NCI-H510A (cell line): Measurements from ENCODE around the gene ADAMTS17.

ENCODE experiments used
- DNase-seq: peaks from one replicate; lab custom pipeline; 2025; lab: John Stamatoyannopoulos, UW

Gene ADAMTS17

DNA sequence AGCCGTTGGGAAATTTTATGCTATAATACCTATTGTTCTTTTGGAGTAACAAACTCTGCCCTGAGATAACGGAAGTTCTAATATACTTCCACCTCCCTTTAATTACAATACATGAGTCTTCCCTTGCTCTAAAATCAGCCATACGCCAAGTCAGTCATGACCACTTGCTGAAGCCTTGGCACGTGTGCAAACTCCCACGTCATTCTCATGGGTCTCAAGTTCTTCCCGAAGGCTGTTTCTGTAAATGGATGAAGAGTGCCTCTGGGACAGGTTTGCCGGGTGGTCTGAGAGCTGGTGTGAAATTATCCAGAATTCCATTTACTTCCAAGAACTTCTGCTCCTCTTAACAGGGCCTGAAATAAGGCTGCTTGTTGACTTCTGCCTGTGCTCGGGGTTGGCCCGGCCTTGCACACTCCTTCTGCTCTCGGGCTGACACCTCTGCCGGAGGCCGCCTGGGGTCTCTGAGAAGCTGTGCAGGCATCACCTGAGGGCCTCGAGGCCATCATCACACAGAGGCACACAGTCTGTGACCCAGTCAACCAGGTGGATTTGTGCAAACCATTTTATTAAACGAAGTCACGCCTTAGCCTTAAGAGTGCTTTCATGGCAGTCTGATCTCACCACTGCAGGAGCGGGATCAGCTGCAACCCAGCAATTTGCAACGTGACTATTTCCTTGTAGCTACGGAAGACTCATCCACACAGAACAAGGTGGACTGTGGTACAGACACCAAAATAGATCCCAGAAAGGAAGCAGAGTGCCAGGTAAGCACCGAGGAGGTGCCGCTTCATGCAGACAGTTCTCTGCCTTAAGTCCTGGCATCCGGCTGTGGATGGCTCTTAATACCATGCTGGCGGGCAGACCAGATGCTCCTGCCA lies 120.1 kb downstream of the ADAMTS17 start:
- no peak for DNase-seq

GRCh38 chr15:100220058-100220768 lies 121.6 kb downstream of the ADAMTS17 start:
- DNase-seq: no peak

DNA sequence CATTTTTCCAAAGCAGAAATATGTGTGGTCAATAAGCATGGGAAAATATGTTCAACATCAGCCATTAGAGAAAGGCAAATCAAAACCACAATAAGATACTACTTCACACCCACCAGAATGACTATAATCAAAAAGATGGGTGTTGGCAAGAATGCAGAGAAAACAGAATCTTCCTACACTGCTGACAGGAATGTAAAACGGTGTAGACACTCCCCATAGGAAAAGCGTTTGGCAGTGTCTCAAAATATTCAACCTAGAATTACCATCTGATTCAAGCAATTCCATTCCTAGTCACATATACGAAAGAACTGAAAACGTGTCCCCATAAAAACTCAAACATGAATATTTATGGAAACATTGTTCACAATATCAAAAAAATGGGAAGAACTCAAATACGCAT lies 123.3 kb downstream of the ADAMTS17 start:
- no peak for DNase-seq

DNA sequence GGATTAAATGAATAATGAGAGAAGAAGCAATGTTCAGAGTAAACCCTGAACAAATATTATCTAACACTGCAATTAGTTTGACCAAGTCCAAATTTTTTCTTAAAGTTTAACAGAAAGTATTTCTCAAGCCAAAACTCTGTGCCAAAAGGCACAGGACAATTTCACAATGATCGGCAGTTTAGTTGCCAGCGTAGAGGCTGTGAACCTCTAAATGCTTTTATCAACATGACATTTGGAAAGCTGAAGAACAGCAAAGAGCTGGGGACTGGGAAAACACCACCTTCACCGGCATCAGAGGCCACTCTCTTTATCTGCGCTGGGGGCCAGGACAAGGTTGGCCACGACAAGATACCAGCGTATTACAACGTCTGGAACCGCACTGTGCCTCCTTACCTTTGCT lies 125.6 kb downstream of the ADAMTS17 start:
- no peak for DNase-seq

- no peak for DNase-seq
Measured at GRCh38 chr15:100215843-100216169, 126.0 kb downstream of the ADAMTS17 start.

GRCh38 chr15:100215031-100215842 lies 126.5 kb downstream of the ADAMTS17 start:
- no peak for DNase-seq

- DNase-seq: no peak
Measured at GRCh38 chr15:100211855-100212850, 129.6 kb downstream of the ADAMTS17 start.

GRCh38 chr15:100210338-100210737 lies 131.4 kb downstream of the ADAMTS17 start:
- DNase-seq: no peak

DNA sequence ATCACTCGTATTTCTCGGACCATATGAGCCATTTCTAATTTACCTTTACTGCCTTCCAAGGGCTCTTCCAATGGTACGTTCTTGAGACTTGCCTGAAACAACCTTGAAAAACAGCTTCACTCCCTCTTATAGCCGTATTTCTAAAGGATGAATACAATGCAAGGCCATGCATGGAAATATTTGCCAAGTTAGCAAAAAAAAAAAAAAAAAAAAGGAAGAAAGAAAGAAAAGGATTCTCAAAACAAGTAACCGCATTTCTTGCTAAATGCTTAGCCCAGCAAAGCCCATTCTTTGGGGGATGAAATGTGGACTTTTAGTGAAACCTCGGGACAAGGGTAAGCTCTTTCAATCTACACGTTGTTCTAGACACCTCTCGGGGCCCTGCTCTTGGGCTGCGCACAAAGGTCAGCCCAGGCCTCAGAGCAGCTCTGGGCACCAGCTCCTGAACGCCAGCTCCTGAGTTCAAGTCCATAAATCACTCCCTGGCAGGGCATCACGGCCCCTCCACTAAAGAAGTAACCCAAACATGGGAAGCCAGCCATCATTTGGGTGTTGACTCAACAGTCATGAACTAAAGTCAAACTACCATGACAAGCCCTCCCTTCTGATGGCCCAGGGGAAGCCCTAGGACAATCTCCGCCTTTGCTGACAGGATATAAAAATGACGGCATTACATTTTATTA lies 132.7 kb downstream of the ADAMTS17 start:
- no peak for DNase-seq

DNA sequence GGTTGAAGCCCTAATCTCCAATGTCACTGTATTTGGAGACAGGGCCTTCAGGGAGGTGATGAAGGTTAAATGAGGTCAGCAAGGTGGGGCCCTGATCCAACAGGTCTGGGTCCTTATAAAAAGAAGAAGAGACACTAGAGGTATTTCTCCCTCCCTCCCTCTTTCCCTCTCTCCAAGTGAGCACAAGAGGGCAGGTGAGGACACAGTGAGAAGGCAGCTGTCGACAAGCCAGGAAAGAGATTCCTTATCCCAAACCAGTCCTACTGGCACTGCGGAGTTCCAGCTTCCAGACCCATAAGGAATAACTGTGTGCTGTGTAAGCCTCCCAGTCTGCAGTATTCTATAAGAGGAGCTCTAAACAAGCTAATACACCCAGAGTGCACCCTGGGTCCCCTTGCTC lies 134.7 kb downstream of the ADAMTS17 start:
- no peak for DNase-seq

- no peak for DNase-seq
Measured at GRCh38 chr15:100206643-100207042, 135.1 kb downstream of the ADAMTS17 start.

DNA sequence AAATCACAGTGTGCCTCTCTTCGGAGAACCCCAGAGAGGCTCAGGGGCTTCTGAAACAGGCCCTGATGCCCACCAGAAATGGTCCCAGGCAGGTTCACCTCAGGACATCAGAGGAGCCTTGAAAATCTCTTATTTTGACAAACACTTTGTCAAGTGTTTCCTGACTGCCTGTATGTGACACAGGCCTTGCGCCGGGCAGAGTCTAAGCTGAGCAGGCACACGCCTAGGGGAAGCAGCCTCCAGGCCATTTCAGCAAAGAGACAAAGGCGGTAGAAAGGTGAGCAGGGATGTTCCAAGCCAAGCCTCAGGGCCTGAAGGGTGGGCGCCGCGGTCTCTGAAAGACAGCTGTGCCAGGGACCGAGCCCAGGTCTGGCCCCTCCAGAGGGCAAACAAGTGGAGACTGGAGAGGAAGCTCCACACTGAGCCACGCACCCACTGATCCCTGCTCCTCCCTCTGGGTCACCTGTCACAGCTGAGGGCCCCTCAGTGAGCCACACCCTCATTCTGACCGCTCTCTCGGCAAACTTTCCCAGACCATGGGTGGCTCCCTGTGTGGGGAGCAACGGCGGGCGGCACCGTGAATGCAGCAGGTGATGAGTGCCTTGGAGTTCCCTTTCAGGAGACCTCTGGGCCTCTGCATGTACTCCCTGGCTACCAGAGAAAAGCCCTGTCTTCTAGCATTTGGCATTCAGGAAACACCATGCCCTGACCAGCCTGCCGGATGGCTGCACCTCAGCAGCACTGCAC lies 136.1 kb downstream of the ADAMTS17 start:
- DNase-seq: no peak

DNA sequence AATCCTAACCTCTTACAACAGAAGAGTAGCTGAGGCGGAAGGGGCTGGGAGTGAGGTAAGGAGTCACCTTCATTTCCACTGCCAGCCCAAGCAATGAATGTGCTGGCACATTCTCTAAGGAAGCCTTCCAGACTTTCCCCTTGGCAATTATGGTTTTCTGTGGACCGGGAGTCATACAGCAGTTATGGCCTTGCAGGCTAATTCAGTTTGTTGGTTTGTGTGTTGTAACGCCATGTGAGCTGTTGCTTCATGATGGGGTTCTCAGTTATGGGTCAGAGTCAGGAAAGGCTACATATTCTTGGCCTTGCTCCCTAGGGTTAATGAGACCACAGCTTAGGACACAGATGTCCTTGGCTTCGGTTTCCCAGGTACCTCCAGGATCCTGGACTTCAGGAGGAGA lies 137.0 kb downstream of the ADAMTS17 start:
- DNase-seq: no peak

- DNase-seq: no peak
Measured at GRCh38 chr15:100204211-100204610, 137.6 kb downstream of the ADAMTS17 start.

DNA sequence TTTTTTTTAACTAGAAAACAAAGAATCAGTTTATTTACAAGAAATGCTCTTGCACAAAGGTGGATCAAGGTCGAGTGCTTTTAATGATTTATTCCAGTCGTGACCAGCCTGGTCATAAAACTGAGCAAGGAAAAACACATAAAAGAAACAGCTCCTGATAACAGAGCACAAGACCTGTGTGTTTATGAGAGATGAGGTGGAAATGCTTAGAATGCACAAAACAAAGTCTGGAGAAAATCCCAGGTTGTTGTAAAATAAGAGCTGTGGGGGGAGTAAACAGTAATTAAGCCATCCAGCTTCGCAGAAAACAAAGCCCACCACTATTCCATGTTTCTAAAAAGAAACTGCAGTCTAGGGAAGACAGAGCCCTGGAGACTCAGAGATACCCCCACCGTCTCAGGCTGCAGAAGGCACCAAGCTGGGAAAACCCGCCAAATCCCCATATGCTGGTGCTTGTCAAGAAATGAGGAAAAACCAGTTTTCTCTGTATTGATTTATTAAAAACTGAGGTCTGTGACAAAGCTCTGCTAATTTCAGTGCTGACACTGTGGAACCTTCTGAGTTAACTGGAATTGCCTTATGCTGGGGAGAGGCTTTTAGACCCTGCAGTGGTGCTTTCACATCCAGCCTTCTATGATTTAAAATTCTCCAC lies 139.3 kb downstream of the ADAMTS17 start:
- DNase-seq: no peak

DNA sequence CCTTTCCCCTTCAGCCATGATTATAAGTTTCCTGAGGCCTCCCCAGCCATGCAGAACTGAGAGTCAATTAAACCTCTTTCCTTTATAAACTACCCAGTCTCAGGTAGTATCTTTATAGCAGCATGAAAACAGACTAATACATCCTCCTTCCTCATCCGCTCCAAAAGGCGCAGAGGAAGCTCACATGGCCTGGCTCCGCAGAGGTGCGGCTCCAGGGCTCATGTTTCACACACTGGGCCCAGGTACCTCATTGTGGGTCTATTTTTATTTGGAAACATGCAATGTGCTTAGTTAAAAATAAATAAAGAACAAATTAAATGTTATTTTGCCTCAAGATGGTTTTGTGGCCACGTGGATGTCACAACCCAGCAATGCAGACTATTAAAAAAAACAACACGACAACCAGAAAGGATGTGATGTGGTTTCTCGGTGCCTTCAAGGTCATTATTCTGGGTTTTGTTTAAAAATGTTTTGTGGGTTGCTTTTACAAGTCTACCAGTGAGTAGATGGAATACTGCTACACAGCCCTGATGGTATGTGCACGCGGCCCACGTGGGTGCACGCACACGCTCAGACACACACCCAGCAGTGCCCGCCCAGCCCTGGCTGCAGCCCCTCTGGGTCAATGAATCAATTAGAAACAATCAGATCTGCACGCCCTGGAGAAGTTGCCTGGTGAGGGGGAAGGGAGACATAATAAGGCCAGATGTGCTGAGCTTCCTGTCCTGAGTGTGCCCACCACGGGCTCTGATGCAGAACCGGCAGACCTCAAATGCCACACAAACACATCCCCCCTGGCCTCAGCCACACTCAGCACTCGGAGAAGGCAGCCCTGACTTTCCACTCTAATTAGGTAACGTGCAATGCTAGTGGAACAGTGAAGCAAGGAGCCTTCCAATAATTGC lies 140.1 kb downstream of the ADAMTS17 start:
- no peak for DNase-seq

DNA sequence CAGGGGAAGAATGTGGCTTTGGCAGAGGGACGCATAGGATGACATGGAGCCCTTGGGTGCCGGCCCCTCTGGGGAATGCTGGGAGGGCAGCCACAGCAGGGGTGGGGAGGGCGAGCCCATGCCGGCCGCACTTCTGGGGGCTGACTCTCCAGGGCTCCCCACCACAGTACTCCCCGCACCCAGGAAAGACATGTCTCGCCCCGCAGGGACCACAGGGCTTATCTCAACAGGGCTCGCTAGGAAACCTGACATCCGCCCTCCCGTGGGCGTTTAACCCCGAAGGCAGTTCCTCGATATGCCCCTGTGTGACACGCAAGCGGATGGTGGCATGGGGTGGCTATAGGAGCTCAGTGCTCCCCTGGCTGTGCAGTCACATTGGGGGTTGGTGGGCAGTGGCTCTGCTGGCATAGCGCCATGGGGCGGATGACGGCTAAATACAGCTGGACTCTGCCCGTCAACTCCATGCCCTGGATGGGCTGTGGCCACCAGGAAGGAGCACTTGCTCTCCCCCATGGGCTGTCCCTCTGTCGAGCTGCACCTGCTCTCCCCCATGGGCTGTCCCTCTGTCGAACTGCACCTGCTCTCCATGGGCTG lies 141.4 kb downstream of the ADAMTS17 start:
- no peak for DNase-seq

DNA sequence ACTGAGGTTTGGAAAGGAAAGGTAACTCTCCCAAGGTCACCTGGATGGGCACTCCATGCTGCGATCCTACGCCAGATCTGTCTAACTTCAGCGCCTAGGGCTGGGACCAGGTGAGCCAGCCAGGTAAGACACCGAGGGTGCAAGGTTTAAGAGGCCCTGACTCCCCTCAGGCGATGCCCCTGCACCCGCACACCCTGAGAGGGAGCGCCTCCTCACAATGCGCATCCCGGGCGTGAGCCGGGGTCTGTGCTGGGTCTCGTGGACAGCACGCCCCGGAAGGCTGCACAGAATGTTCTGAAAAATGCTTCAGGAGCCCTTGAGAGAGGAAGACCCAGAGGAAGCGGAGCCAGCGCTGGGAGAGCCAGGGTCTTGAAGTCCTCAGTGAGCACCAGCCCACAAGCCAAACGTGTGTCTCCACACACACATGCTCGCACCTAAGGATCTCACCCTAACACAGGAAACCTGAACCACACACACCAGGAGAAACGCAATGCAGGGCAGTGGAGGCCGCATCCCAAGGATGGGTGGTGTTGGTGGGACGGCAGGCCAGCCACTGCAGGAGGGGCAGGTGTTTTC lies 142.0 kb downstream of the ADAMTS17 start:
- no peak for DNase-seq
